Transverse colon (tissue), 4 donors: ENCODE data around the gene LPCAT3. TPM values are rescaled to one million over a fixed set of nuclear protein-coding genes. Genes with fewer than 3 reads are reported as not detected.
A peak's percentile ranks its signal among the peaks of the same experiment; 100 is the strongest.

Experiments used
- DNase-seq: peaks from one replicate; pipeline ENCODE4 v3.0.0-alpha.2; 2019
- H3K27ac ChIP-seq, 4 donors: fragments of 200-600 bp; sonication (generic); 2 replicates each; pipeline ENCODE4 v1.5.1; 2016 to 2018; ENCODE audit warnings: inconsistent platforms in 4 of 4
- H3K27me3 ChIP-seq: fragments of 200-600 bp; sonication (generic); 2 replicates; pipeline ENCODE4 v1.5.1; 2017; ENCODE audit warnings: inconsistent platforms
- H3K36me3 ChIP-seq, 4 donors: fragments of 200-600 bp; sonication (generic); 2 replicates each; pipeline ENCODE4 v1.5.1; 2017 to 2019; ENCODE audit warnings: inconsistent platforms in 4 of 4
- H3K4me1 ChIP-seq, 4 donors: fragments of 200-600 bp; sonication (generic); 2 replicates each; pipeline ENCODE4 v1.5.1; 2017 to 2020; ENCODE audit warnings: inconsistent platforms in 4 of 4
- H3K4me3 ChIP-seq, 4 donors: fragments of 200-600 bp; sonication (generic); 1 replicate in 1 of 4; 2 replicates in 3 of 4; pipeline versions ENCODE4 v1.5.1 to v1.6.1; 2017 to 2019; ENCODE audit warnings: inconsistent platforms in 4 of 4
- H3K9me3 ChIP-seq, 2 donors: fragments of 200-600 bp; sonication (generic); 2 replicates each; pipeline ENCODE4 v1.5.1; 2017 to 2019; ENCODE audit warnings: inconsistent platforms in 2 of 2
- CTCF ChIP-seq, 5 experiments: fragments of 200-600 bp in 3 of 5; fragments of 450-650 bp in 2 of 5; sonication (generic) in 3 of 5; IDR thresholded peaks; 1 replicate in 2 of 5; 2 replicates in 3 of 5; pipeline ENCODE4 v1.5.1; 2016 to 2017; ENCODE audit warnings: antibody characterized with exemption in 5 of 5, inconsistent platforms in 3 of 5, mild to moderate bottlenecking in 2 of 5, moderate library complexity in 1 of 5
- EP300 ChIP-seq: sonication (generic); formaldehyde crosslinking; IDR thresholded peaks from one replicate; pipeline ENCODE4 v1.6.1; 2017; ENCODE audit warnings: antibody characterized with exemption, low read depth
- POLR2A ChIP-seq: fragments of 450-650 bp; IDR thresholded peaks from one replicate; pipeline ENCODE4 v1.6.1; 2016; ENCODE audit warnings: antibody characterized with exemption, mild to moderate bottlenecking, moderate library complexity
- POLR2AphosphoS5 ChIP-seq, 3 donors: sonication (generic); formaldehyde crosslinking; IDR thresholded peaks; one replicate each; pipeline ENCODE4 v1.6.1; 2016; ENCODE audit warnings: antibody characterized with exemption in 3 of 3
- WGBS, 2 donors: methylation state at CpG; one replicate each; pipeline ENCODE4 v1.1.5; 2018; ENCODE audit warnings: low coverage in 1 of 2; 5-methylcytosine and 5-hydroxymethylcytosine counted together
- in situ Hi-C, 4 donors: fragments of 200-750 bp; cut with MboI; loops; one replicate each; pipeline versions ENCODE4 v1.15.0 to v1.15.1; 2017; ENCODE audit warnings: low sequenced_read_pairs in 3 of 4, low pct_ligation_motif_present in 1 of 4, low pct_unique_long_range_greater_than_20kb in 1 of 4
- intact Hi-C: fragments of 100-400 bp; cut with DNase I; formaldehyde crosslinking; loops from one replicate; pipeline ENCODE4 v1.15.1; 2023; ENCODE audit warnings: low total_unique reads
- total RNA-seq, 4 donors: library from RNA; depleted of rRNA; stranded (reverse); fragments of >200 nt; gene quantifications; one replicate each; pipeline ENCODE4 v1.1.0, GENCODE V29; 2016

LPCAT3 gene
- total RNA-seq, 4 donors from 2014 or later: 56.1 to 271 (median 111) TPM

GRCh38 chr12:7064516-7064915, 46.2 kb upstream of the LPCAT3 start:
- in situ Hi-C loops: no loop called here
- TF ChIP-seq CTCF (IDR thresholded peaks at IDR 0.05) (no peak), POLR2AphosphoS5 (IDR thresholded peaks at IDR 0.05) (no peak), POLR2A (no peak), EP300 (no peak)
- no peaks in the 10 kb centered on the region for H3K9me3 ChIP-seq
- H3K27ac ChIP-seq: no peak overlapping the region
- no peaks in the 10 kb centered on the region for H3K27me3 ChIP-seq
- no peak for DNase-seq
- no peak overlapping the region for H3K4me3 ChIP-seq
- intact Hi-C loops: no loop called here
- WGBS, 2 donors: 56% methylated on average over 3 of the region's 3 CpGs; no CpG with 5 or more reads in 1 of the 2 donors
- H3K36me3 ChIP-seq: no peaks in the 10 kb centered on the region
- peaks cover 0 to 25% (median 7%) of the 10 kb centered on the region in 4 donors for H3K4me1 ChIP-seq

- no peaks in the 10 kb centered on the region for H3K36me3 ChIP-seq
- in situ Hi-C loops: no loop called here
- TF ChIP-seq POLR2AphosphoS5 (IDR thresholded peaks at IDR 0.05): no peak
- TF ChIP-seq EP300: no peak
- TF ChIP-seq POLR2A: no peak
- H3K27me3 ChIP-seq: no peaks in the 10 kb centered on the region
- peak overlapping the region; percentile 72 to 85 (median 82) for H3K27ac ChIP-seq
- no peaks in the 10 kb centered on the region for H3K9me3 ChIP-seq
- DNase-seq: no peak
- peak overlapping the region in 3 of 4 donors; percentile 21 to 49 (median 27) for H3K4me3 ChIP-seq
- peaks cover 0 to 20% (median 8%) of the 10 kb centered on the region in 4 donors for H3K4me1 ChIP-seq
- 86 to 91% methylated on average over 2 to 7 of the region's 7 CpGs for WGBS, 2 donors
- intact Hi-C loops: loop anchor here (2.0 kb wide), 2 partner anchors 31 to 47 kb away; partner anchors contain the start of genes C1R and C1RL
These were observed 43.3 kb upstream of the LPCAT3 start for GRCh38 chr12:7061596-7061995.

- 43 to 64% methylated on average over 10 to 13 of the region's 13 CpGs for WGBS, 2 donors
- no peaks in the 10 kb centered on the region for H3K27me3 ChIP-seq
- TF ChIP-seq POLR2AphosphoS5 (IDR thresholded peaks at IDR 0.05) (no peak), CTCF (IDR thresholded peaks at IDR 0.05) (no peak), POLR2A (no peak), EP300 (no peak)
- H3K27ac ChIP-seq: peak overlapping the region; percentile 72 to 85 (median 82)
- H3K4me3 ChIP-seq: peak overlapping the region; percentile 14 to 49 (median 24)
- in situ Hi-C loops (no loop called here), intact Hi-C loops (loop anchor here (2.0 kb wide), 2 partner anchors 32 to 48 kb away; partner anchors contain the start of genes C1R and C1RL)
- peaks cover 0 to 20% (median 8%) of the 10 kb centered on the region in 4 donors for H3K4me1 ChIP-seq
- H3K36me3 ChIP-seq: no peaks in the 10 kb centered on the region
- DNase-seq: no peak
- H3K9me3 ChIP-seq: no peaks in the 10 kb centered on the region
These were observed 42.9 kb upstream of the LPCAT3 start for GRCh38 chr12:7061138-7061537.

GRCh38 chr12:7060353-7060954, 42.2 kb upstream of the LPCAT3 start, which contains the start of gene C1S:
Gene C1S, plus strand, starts transcription at chr12:7060718. Its CDS starts 1,195 bp downstream, at chr12:7061913.
- no peaks in the 10 kb centered on the region for H3K36me3 ChIP-seq
- no peaks in the 10 kb centered on the region for H3K27me3 ChIP-seq
- in situ Hi-C loops (no loop called here), intact Hi-C loops (loop anchor here (2.0 kb wide), 2 partner anchors 32 to 48 kb away; partner anchors contain the start of genes C1R and C1RL)
- WGBS, 2 donors: 50% methylated on average over 2 to 10 of the region's 10 CpGs
- peak within 1 kb of the TSS; percentile 14 to 49 (median 24) for H3K4me3 ChIP-seq
- H3K4me1 ChIP-seq: peaks cover 0 to 20% (median 8%) of the 10 kb centered on the region in 4 donors
- TF ChIP-seq POLR2A (peak; percentile 69), EP300 (peak; percentile 65), POLR2AphosphoS5 (IDR thresholded peaks at IDR 0.05) (peak; percentile 71 to 77 (median 73)), CTCF (IDR thresholded peaks at IDR 0.05) (peak; percentile 48 to 73 (median 62))
- H3K9me3 ChIP-seq: no peaks in the 10 kb centered on the region
- H3K27ac ChIP-seq: peak within 1 kb of the TSS; percentile 72 to 85 (median 82)
- peak; percentile 54 for DNase-seq
